IPS DF 6.9 (cell line): ENCODE measurements around the gene GRAP.

ENCODE experiments used
- DNase-seq: peaks from one replicate; pipeline ENCODE4 v3.0.0-alpha.2; 2013; ENCODE audit warnings: low read depth, low spot score
- H3K27ac ChIP-seq: one replicate; pipeline ENCODE4 v1.5.1; 2013; ENCODE audit warnings: low read length, control low read depth
- H3K27me3 ChIP-seq: 2 replicates; pipeline ENCODE4 v1.6.1; 2013; ENCODE audit warnings: mild to moderate bottlenecking, low read length; ENCODE audit not compliant: control insufficient read depth, insufficient read depth
- H3K36me3 ChIP-seq: 2 replicates; pipeline ENCODE4 v1.6.1; 2013; ENCODE audit warnings: low read length; ENCODE audit not compliant: control insufficient read depth, insufficient read depth
- H3K4me1 ChIP-seq: 2 replicates; pipeline ENCODE4 v1.6.1; 2013; ENCODE audit warnings: low read length; ENCODE audit not compliant: control insufficient read depth, insufficient read depth
- H3K4me3 ChIP-seq: 2 replicates; pipeline ENCODE4 v1.5.1; 2013; ENCODE audit warnings: mild to moderate bottlenecking, low read length
- H3K9me3 ChIP-seq: 2 replicates; pipeline ENCODE4 v1.6.1; 2013; ENCODE audit warnings: low read length, inconsistent platforms; ENCODE audit not compliant: control insufficient read depth, insufficient read depth
- WGBS: extraction: QIAGEN DNeasy Blood & Tissue Kit; methylation state at CpG from one replicate; pipeline ENCODE4 v1.1.7; 2013; ENCODE audit warnings: mixed read lengths, missing lambda C conversion rate; ENCODE audit not compliant: insufficient read length, insufficient coverage; 5-methylcytosine and 5-hydroxymethylcytosine counted together

Gene GRAP

GRCh38 chr17:19011581-19011980 lies 35.2 kb downstream of the GRAP start:
- H3K4me3 ChIP-seq = no peak overlapping the region
- WGBS = no CpG with 5 or more reads among the region's 6 CpGs
- no peaks in the 10 kb centered on the region for H3K36me3 ChIP-seq
- H3K27me3 ChIP-seq = no peaks in the 10 kb centered on the region
- no peak for DNase-seq
- H3K9me3 ChIP-seq = no peaks in the 10 kb centered on the region
- H3K4me1 ChIP-seq = peaks cover 1% of the 10 kb centered on the region; the same call in 1 of the 2 replicates
- H3K27ac ChIP-seq = no peak overlapping the region

DNA sequence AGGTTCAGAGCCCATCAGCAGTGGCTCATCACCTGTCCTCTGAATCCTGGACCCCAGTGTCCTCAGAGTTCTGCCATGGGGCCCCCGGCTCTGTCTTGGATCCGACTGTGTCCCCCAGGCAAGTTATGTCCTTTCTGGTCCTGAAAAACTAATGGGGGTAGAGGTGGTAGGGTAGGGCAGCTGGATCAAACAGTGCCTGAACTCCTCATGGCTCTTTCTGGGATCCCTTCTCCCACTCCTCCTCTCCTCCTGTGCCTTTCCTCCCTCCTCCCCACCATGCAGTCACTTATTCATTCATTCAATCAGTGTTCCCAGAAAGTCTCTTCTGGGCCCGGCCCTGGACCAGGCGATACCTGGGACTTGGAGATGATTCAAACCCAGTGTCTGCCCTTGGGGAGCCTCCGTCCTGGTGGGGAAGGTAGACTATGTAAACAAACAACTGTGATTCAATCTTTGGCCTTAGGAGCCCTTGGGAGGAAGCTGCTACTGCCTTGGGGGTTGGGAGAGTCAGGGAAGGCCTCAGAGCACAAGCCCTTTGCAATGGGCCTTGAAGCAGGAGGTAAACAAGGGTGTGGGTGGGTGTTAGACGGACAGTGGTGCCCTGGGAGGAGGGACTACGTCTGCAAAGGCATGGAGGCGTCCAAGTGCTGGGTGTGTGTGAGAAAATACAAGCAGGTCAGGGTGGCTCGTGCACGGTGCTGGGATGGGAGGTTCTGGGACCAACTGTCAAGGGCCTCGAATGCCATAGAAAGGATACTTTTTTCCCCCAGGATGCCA lies 35.8 kb downstream of the GRAP start:
- WGBS = no CpG with 5 or more reads among the region's 11 CpGs
- no peak for DNase-seq
- Histone ChIP-seq H3K9me3 (no peaks in the 10 kb centered on the region), H3K27me3 (no peaks in the 10 kb centered on the region), H3K4me3 (no peak overlapping the region), H3K36me3 (no peaks in the 10 kb centered on the region), H3K4me1 (peaks cover 1% of the 10 kb centered on the region; the same call in 1 of the 2 replicates), H3K27ac (no peak overlapping the region)

- WGBS = no CpG with 5 or more reads among the region's 12 CpGs
- Histone ChIP-seq H3K4me3 (no peak overlapping the region), H3K36me3 (no peaks in the 10 kb centered on the region)
Measured at GRCh38 chr17:19009970-19010369, 36.8 kb downstream of the GRAP start.

GRCh38 chr17:19006698-19007097 lies 40.1 kb downstream of the GRAP start:
- no peaks in the 10 kb centered on the region for H3K9me3 ChIP-seq
- no peak overlapping the region for H3K4me3 ChIP-seq
- no peaks in the 10 kb centered on the region for H3K36me3 ChIP-seq
- peaks cover 6% of the 10 kb centered on the region for H3K4me1 ChIP-seq
- DNase-seq = no peak
- no peaks in the 10 kb centered on the region for H3K27me3 ChIP-seq
- no peak overlapping the region for H3K27ac ChIP-seq

More at GRCh38 chr17:19009970-19010369, 36.8 kb downstream of the GRAP start:
- DNase-seq = no peak
- Histone ChIP-seq H3K27me3 (no peaks in the 10 kb centered on the region), H3K27ac (no peak overlapping the region), H3K9me3 (no peaks in the 10 kb centered on the region), H3K4me1 (peaks cover 5% of the 10 kb centered on the region)

- no peaks in the 10 kb centered on the region for H3K9me3 ChIP-seq
- no peaks in the 10 kb centered on the region for H3K27me3 ChIP-seq
- no peak overlapping the region for H3K27ac ChIP-seq
- WGBS = no CpG with 5 or more reads among the region's 4 CpGs
- peaks cover 5% of the 10 kb centered on the region; the same call in 1 of the 2 replicates for H3K36me3 ChIP-seq
- DNase-seq = no peak
- H3K4me1 ChIP-seq = peaks cover 6% of the 10 kb centered on the region
- no peak overlapping the region for H3K4me3 ChIP-seq
Measured at GRCh38 chr17:19005789-19006430, 40.8 kb downstream of the GRAP start.

DNA sequence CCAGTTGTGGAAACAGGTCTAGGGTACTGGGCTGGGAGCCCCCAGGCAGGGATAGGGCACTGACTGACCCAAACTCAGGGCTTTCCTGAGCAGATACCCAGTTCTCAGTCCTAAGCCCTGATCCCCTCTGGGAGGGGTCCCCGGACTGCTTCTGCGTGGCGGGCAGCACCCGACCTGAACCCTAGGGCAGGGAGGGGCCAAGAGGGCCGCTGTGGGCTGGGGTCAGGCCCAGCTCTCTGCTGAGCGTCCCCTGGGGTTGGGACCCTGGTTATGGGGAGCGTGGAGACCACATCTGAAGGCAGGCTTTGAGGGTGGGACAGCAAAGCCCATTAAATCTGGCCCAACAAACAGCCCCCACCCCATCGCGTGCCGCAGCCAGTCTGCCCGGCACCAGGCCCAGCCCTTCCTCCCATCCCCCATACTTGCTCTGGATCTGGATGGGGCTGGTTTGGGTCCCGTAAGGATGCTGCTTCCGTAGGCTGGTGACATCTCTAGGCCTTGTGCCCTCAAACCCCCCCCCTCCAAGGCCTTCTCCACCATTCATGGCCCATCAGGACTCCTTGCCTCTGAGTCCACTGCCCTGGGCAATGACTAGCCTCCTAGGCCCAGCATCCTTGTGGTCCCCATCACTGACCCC lies 41.5 kb downstream of the GRAP start:
- no peaks in the 10 kb centered on the region for H3K9me3 ChIP-seq
- peaks cover 5% of the 10 kb centered on the region; the same call in 1 of the 2 replicates for H3K36me3 ChIP-seq
- peak overlapping the region; percentile 56; the same call in 1 of the 2 replicates for H3K4me3 ChIP-seq
- peaks cover 6% of the 10 kb centered on the region for H3K4me1 ChIP-seq
- H3K27ac ChIP-seq = no peak overlapping the region
- H3K27me3 ChIP-seq = no peaks in the 10 kb centered on the region
- DNase-seq = no peak
- WGBS = no CpG with 5 or more reads among the region's 13 CpGs

DNA sequence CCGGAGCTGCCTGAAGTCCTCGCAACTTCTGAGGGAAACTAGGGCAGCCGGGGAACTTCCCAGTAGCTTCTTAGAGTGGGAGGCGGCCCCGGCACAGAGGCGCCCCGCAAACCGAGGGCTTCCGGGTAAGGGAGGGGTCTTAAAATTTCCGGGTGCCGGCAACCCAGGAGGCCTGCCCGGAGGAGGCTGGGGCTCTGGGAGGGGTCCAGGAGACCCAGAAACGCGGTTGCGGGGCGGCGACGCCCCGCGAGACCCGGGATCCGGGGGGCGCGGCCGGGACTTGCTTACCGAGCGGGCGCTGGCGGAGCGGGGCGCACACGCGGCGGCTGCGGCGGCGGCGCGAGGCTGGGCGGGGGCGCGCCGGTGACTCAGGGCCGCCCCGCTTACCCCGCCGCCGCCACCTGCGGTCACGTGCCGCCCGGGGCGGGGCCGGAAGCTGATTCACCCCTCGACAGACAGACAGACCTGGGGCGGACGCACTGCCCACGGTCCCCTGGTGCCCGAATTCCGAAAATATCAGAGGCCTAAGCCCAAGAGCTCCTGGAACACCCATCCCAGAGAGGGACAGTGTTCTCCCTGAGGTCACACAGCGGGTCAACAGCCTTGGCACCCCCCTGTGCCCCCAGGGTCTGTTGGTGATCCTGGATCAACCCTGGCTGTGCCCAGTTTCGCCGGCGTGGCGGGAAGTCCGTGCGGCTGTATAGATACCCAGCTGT lies 42.2 kb downstream of the GRAP start, which contains the start of gene FAM83G:
Gene FAM83G (minus strand): TSS at position 344 of the 716 bp plus-strand sequence. CDS start 723 bp downstream, outside the sequence.
- peaks cover 5% of the 10 kb centered on the region; the same call in 1 of the 2 replicates for H3K36me3 ChIP-seq
- no peak for DNase-seq
- no peaks in the 10 kb centered on the region for H3K9me3 ChIP-seq
- peak within 1 kb of the TSS; percentile 56 for H3K4me3 ChIP-seq
- peaks cover 6% of the 10 kb centered on the region for H3K4me1 ChIP-seq
- no peaks in the 10 kb centered on the region for H3K27me3 ChIP-seq
- no CpG with 5 or more reads among the region's 67 CpGs for WGBS
- no peak within 1 kb of the TSS for H3K27ac ChIP-seq

DNA sequence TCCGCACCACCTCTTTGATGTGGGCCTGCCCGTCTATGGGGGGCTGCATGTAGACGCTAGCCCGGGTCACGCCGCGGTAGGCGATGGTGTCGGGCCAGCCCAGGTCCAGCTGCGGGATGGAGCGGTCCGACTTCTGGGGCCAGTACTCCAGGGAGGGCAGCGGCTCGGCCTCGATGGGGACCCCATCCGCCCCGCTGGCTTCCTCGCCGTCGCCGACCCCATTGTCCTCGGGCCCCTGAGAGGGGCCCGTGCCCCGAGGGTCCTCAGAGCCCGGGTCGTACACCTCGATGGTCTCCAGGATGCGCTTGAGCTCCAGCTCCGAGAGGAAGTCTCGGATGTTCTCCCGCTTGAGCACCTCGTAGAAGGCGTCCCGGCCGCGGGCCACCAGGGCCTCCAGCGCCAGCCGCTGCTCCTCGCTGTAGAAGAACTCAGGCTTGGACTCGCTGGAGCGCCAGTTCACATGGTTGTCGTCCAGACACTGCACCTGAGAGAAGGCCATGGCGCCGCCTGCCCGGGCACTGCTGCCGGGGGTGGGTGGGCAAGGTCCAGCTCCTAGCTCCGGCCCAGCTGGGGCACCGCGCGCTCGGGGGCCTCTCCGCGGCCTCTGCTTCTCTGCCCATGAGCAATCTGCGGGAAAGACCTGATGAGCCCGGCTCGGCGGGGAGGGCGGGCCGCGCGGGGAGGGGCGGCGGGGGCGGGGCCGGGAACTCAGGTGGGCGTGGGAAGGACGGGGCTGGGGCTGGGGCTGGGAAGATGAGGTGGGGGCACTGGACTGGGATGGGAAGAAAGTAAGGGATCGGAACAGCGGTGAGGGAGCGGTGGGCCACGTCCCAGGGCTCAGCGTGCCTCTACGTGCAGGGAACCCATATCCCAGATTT lies 43.0 kb downstream of the GRAP start:
- Histone ChIP-seq H3K27ac (no peak overlapping the region), H3K9me3 (no peaks in the 10 kb centered on the region), H3K4me3 (peak overlapping the region; percentile 56), H3K36me3 (peaks cover 5% of the 10 kb centered on the region; the same call in 1 of the 2 replicates), H3K4me1 (peaks cover 6% of the 10 kb centered on the region), H3K27me3 (no peaks in the 10 kb centered on the region)
- DNase-seq = no peak
- no CpG with 5 or more reads among the region's 73 CpGs for WGBS

- Histone ChIP-seq H3K27ac (no peak overlapping the region), H3K36me3 (peaks cover 5% of the 10 kb centered on the region; the same call in 1 of the 2 replicates), H3K4me1 (peaks cover 6% of the 10 kb centered on the region), H3K27me3 (no peaks in the 10 kb centered on the region), H3K9me3 (no peaks in the 10 kb centered on the region), H3K4me3 (peak overlapping the region; percentile 56; the same call in 1 of the 2 replicates)
- WGBS = no CpG with 5 or more reads among the region's 11 CpGs
- no peak for DNase-seq
Measured at GRCh38 chr17:19002805-19003542, 43.8 kb downstream of the GRAP start.
